ENCODE measurements around the gene HERPUD1.

The HERPUD1 gene

GRCh38 chr16:56970934-56971767, 39.2 kb downstream of the HERPUD1 start:
- TF ChIP-seq CTCF (IDR thresholded peaks at IDR 0.05), result no peak

GRCh38 chr16:56971768-56972043, 39.8 kb downstream of the HERPUD1 start:
- TF ChIP-seq CTCF (IDR thresholded peaks at IDR 0.05), result no peak

- TF ChIP-seq CTCF (IDR thresholded peaks at IDR 0.05), result no peak
These were observed 40.7 kb downstream of the HERPUD1 start for GRCh38 chr16:56972403-56973293.

- no peak for TF ChIP-seq CTCF (IDR thresholded peaks at IDR 0.05)
These were observed 41.4 kb downstream of the HERPUD1 start for GRCh38 chr16:56973294-56973689.

- TF ChIP-seq CTCF (IDR thresholded peaks at IDR 0.05), result no peak
These were observed 42.8 kb downstream of the HERPUD1 start for GRCh38 chr16:56974549-56975300.

GRCh38 chr16:56975714-56976113, 43.8 kb downstream of the HERPUD1 start:
- no peak for TF ChIP-seq CTCF (IDR thresholded peaks at IDR 0.05)

GRCh38 chr16:56977216-56977615, 45.3 kb downstream of the HERPUD1 start:
- TF ChIP-seq CTCF (IDR thresholded peaks at IDR 0.05), result no peak
